GM15510 (cell line): ENCODE data around the gene ANKK1.

Experiments used
- POLR2A ChIP-seq: IDR thresholded peaks from 3 replicates; pipeline ENCODE4 v1.6.1; 2011; ENCODE audit warnings: borderline replicate concordance; ENCODE audit not compliant: insufficient read length; ENCODE audit errors: extremely low read depth

Gene ANKK1

DNA sequence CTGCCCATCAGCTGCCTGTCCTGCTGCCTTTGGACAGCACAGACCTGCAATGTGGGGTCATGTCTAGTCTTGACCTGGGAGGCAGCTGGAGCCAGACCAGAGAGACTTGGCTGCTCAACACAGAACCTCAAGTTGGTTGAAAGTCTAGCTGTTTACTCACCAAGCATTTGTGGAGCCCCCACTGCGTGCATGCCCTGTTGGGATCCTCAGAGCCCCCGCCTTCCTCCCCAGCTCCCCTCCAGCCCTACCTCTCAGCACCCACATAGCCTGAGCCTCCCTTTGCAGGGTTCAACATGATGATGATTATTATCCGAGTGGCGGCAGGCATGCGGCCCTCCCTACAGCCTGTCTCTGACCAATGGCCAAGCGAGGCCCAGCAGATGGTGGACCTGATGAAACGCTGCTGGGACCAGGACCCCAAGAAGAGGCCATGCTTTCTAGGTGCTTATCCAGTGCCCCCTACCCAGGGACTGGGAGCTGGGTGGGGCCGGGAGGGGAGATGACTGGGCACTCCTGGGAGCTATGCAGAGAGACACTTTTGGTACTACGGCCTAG lies 8.3 kb downstream of the ANKK1 start:
- no peak for TF ChIP-seq POLR2A

DNA sequence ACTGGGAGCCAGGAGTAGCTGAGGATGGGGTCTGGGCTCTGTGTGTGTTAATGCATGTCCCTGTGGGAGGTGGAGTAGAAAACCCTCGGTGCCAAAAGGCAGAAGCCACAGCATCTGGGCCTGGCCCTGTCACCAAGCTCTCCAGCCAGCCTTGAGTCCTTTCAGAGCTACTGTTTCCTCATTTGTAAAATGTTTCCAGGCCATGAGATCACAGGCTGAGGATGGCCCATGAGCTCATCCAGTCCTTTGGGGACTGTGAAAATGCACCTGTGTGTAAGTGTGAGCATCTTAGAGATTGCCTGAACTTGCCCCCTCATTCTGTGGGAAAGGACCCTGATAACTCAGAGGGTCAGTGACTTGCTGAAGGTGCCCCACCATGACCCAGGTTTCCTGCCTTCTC lies 9.1 kb downstream of the ANKK1 start:
- TF ChIP-seq POLR2A = no peak

DNA sequence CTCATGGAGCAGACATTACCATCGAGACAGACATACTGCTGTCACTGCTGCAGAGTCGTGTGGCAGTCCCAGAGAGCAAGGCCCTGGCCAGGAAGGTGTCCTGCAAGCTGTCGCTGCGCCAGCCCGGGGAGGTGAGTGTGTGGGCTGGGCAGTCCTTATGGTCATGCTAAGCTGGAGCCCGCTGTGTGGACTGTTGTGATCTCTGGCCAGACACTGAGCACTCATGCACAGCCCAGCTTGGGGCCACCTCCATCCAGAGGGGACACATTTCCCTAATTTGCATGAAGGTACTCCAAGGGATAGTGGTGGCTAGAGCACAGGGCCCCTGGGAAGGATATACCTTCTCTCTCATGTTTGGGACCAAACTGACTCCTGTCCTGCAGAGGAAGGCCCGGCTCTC lies 9.6 kb downstream of the ANKK1 start:
- no peak for TF ChIP-seq POLR2A

DNA sequence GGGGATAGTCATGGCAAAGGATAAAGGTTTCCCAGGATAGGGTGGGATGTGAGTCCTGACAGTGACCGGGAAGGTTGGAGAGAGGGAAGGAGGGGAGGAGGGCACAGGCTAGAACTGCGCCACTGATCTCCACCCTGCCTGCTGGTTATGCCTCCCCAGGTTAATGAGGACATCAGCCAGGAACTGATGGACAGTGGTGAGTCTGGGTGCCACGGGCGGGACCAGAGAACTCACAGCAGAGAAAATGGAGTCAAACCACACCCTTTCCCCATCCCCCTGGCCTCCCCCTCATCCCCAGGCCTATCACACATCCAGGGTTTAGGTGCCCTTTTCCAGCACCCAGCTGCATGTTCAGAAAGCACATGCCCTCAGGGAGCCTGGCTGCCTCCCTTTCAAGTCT lies 10.2 kb downstream of the ANKK1 start:
- no peak for TF ChIP-seq POLR2A

DNA sequence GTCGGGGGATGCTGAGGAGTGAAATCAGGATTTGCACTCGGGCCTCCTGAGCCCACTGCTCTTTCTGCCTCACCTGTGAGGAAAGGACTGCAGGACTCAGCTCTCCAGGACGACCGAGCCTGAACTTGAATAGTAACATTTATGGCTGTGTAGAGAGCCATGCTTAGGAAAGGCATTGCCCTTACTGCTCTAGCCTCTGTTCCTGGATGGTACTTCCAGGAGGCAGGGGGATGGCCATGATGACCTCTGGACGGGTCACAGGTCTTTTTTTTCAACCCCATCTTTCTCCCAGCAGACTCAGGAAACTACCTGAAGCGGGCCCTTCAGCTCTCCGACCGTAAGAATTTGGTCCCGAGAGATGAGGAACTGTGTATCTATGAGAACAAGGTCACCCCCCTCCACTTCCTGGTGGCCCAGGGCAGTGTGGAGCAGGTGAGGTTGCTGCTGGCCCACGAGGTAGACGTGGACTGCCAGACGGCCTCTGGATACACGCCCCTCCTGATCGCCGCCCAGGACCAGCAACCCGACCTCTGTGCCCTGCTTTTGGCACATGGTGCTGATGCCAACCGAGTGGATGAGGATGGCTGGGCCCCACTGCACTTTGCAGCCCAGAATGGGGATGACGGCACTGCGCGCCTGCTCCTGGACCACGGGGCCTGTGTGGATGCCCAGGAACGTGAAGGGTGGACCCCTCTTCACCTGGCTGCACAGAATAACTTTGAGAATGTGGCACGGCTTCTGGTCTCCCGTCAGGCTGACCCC lies 11.3 kb downstream of the ANKK1 start:
- no peak for TF ChIP-seq POLR2A

DNA sequence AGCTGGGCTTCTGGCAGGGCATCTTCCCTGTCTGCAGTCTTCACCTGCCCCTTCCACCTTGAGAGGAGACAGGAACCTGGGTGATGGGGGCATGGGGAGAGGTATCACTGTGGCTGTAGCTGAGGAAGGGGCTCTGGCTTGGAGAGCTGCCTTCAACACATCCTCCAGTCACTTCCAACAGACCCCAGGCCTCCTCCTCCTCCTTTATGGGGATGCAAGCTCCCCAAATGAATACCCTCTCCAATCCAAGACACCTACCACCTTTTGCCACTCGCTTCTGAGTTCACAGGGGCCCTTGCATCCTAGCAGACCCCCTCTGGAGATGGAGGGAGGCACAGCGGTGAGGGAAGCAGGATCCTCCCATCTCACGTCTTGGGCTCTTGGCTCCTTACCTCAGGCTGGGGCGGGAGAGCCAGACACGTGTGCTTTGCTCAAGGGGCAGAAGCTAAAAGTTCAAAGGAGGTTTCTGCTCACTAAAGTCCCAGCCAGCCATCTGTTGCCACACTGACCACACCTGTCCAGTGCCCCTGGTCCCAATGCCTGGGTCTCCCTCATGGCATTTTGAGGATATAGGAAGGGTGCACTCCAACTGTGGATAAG lies 13.2 kb downstream of the ANKK1 start:
- TF ChIP-seq POLR2A = no peak

DNA sequence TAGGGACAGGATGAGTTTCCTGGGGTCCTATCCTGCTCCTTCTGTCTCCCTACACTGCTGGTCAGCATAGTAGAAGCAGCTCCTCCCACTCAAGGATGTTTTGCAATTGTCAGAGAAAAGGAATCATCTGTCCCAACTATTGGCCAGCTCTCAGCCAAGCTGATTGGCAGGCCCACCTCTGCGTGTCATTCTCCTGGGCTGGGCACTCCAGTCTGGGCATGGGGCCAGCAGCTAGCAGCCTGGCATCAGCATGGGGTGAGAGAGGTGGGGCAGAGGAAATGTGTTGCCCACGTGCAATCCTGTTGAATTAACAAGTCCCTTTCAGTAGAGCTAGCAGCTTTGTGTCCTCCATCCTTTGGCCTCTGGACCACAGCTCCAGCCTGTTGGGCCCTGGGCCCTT lies 14.1 kb downstream of the ANKK1 start:
- TF ChIP-seq POLR2A = no peak

DNA sequence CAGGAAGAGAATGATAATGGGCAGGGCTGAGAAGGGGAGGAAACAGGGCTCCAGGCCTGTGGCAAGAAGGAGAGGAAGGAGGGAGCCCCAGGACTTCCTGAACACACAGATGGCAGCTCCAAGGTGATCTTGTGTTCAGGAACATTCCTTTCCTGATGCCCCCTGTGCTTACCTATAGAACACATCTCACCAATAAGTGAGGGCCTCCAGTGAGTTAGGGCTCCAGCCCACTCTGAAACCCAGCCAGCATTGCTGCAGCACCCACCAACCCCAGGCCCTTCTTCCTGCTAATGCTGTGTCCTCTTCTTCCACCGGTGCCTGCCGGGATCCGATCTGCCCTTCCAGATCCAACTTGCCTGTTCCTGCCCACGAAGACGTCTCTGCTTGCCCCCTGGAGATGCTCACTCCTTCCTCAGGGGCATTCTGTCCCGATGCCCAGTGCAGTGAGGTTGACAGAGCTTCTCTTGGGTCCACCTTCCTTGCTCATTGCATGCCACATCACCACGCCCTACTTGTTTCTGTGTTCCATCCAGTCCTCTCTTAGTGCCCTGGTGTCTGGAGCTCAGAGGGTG lies 17.4 kb downstream of the ANKK1 start:
- TF ChIP-seq POLR2A = no peak

DNA sequence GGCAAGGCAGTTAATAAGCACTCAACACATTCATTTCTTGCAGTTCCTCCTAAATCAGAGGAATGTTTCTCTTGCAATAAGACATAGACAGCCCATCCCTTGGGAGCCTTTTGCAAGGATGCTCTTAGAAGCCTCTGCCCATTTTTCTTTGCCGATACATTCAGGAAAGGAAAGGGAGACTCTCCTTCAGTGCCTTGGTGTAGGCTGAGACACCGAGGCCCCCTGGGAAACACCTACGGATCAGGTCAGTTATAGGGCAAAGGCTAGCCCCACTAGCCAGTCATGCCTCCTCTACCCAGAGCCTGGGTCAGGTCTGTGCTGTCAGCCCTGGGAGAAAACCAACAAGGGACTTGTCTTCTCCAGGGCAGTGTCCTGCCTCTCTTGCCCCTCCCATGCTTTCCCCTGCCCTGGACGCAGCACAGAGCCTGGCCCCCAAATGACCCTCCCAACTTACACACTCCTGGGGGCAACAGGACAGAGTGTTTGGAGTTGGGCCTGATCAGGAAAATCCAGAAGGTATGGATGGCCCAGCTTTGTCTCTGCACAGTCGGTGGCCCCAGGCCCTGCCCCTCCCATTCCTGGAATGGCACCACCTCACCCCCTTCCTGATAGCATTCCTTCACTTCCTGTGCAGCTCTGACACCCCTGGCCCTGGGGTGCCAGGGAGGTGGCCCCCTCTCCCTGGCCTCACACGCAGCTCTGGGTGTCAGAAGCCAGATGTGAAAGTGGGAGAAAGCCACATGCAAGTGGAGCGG lies 18.3 kb downstream of the ANKK1 start:
- TF ChIP-seq POLR2A = no peak

DNA sequence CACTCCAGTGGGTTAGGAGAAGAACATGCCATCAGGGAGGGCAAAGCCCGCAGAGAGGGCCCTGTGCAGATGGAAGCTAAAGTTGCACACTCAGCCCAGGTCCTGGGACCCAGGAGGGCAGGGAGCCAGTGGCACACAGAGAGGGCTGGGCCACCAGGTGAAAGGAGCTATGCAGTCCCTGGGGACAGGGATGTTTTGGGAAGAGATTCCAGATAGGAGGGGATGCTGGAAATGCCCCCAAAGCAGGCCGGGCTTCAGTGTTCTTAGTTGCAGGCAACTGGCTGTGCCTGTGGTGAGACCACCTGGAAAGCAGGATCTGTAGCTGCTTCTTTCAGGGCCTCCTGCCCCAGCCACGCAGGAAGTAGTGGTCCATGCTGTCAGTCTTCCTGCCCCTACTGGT lies 19.6 kb downstream of the ANKK1 start:
- TF ChIP-seq POLR2A = no peak

DNA sequence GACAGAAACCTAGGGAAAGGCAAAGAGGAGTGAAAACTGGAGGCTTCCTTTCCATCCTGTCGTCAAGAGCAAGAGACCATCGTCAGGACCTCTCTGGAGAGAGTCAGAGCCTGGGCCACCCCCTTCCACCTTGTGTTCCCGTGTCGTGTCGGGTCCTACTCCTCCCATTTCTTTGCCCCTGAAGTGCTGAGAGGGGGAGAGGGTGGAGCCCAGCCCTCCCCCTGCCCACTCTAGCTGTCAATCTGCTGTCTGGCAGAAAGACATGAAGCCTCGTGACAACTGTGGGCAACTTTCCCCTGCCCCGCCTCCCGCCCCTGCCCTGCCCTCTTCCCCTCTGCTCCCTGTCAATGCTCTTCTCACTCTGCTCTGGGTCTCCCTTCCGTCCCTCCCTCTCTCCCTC lies 20.6 kb downstream of the ANKK1 start:
- TF ChIP-seq POLR2A = no peak

DNA sequence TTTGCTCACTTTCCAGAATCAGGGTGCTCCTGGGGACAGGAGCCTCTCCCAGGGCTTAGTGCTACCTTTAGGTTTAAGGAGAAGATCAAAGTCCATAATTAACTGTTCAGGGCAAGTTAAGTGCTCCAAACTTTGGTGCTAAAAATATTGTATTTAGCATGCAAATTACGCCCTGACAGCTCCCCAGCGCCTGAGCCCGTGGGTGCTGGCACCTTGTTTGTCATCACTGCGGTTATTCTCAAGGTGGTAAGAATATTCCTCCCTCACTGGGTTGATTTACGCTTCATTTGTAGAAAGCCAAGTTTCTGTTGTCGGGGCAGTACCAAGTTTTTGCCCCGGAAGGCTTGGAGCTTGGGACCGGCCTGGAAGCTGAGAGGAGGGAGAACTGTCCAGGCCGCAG lies 21.3 kb downstream of the ANKK1 start:
- no peak for TF ChIP-seq POLR2A

DNA sequence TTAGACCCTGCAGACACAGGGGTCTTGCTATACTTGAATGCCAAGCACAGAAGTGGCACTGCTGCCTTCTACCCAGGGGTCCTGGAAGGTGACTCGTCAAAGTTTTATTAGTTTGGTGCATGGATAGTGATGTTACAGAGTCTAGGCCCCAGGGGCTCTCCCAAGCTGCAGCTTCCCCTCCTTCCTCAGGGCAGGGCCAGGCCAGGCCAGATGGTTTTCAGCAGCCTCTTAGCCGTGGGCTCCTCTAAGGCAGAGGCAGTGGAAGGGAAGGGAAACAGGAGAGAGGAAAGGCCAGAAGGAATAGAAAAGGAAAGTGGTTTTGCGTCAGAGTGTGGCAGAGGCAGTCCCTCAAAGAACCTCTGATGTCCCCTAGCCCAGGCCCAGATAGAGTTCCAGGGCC lies 21.9 kb downstream of the ANKK1 start:
- no peak for TF ChIP-seq POLR2A

DNA sequence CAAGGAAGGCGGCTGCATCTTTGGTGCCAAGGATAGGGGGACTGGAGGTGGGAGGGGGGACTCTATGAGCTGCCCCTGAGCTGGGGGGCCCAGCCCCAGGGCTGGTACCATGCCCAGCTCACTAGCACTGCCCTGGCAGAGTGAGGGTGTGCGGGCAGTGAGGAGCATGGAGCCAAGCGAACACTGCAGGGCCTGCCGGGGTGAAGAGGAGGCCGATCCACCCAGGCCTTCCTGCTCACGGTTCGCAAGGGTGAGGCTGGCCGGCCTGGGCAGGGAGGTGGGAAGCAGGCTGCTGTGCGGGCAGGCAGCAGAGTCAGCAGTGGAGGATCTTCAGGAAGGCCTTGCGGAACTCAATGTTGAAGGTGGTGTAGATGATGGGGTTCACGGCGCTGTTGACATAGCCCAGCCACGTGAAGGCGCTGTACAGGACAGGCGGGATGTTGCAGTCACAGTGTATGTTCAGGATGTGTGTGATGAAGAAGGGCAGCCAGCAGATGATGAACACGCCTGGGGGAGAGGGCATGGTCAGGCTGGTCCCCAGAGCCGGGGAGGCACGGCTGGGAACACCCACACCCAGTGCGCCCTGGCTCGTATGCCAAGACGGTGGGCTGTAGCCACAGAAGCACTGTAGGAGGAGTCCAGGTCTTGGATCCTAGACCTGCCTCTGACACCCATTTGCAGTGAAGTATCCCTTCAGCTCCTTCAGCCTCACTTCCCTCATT lies 23.0 kb downstream of the ANKK1 start:
- no peak for TF ChIP-seq POLR2A

DNA sequence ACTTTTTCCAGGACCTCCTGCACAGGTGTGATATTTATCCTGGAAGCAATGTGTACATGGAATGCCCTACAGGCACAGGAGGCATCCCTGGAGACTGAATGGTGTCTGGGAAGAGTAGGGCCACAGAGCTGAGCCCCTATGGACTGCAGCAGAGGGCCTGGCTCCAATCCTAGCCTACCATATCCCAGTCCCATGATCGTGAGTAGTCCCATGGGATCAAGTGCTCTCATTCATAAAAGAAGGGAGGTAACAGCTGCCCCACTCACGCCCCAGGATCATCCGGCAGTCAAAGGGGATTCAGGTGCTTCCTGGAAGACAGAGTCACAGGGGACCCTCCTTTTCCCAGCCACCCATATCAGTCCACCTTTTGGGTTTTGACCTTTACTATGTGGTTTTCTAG lies 24.0 kb downstream of the ANKK1 start:
- TF ChIP-seq POLR2A = no peak

DNA sequence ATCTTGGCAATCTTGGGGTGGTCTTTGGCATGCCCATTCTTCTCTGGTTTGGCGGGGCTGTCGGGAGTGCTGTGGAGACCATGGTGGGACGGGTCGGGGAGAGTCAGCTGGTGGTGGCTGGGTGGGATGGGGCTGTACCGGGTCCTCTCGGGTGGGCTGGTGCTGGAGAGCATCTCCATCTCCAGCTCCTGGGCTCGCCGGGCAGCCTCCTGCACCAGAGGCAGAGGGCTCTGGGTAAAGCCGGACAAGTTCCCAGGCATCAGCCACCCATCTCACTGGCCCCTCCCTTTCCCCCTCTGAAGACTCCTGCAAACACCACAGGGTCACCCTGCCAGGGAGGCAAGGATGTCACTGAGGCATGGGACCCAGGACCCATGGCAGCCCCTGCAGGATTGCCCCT lies 25.1 kb downstream of the ANKK1 start:
- no peak for TF ChIP-seq POLR2A

DNA sequence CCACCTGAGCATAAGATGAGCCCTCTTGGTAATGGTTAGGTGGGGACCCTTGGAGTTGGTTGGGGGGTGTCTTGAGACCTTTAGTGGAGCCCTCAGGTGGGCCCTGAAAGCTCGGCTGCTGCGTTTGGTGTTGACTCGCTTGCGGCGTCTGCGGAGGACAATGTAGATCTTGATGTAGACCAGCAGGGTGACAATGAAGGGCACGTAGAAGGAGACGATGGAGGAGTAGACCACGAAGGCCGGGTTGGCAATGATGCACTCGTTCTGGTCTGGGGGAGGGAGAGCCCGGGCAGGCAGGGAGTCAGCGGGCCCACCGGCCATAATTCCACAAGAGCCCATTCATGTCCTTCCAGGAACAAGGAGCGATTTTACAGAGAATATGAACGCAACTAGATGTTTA lies 27.8 kb downstream of the ANKK1 start:
- TF ChIP-seq POLR2A = no peak
